Upper lobe of right lung (tissue), 1 donor: Measurements from ENCODE around the gene ARHGAP33. TPM values are rescaled to one million over a fixed set of nuclear protein-coding genes. Genes with fewer than 3 reads are reported as not detected.

ENCODE experiments used
- ATAC-seq: fragments of 200-7000 bp; cut with Tn5 transposase; one replicate; pipeline ENCODE4 v1.9.1; 2020; ENCODE audit warnings: mild to moderate bottlenecking, moderate library complexity
- DNase-seq: peaks from one replicate; pipeline ENCODE4 v3.0.0-alpha.2; 2020
- H3K27ac ChIP-seq: fragments of 200-600 bp; one replicate; pipeline ENCODE4 v1.8.0; 2022
- H3K27me3 ChIP-seq: fragments of 200-600 bp; one replicate; pipeline ENCODE4 v1.8.0; 2022; ENCODE audit warnings: mild to moderate bottlenecking
- H3K36me3 ChIP-seq: fragments of 200-600 bp; one replicate; pipeline ENCODE4 v1.8.0; 2022
- H3K4me1 ChIP-seq: fragments of 200-600 bp; one replicate; pipeline ENCODE4 v1.8.0; 2022
- H3K4me3 ChIP-seq: fragments of 200-600 bp; one replicate; pipeline ENCODE4 v1.8.0; 2022; ENCODE audit warnings: mild to moderate bottlenecking
- H3K9me3 ChIP-seq: fragments of 200-600 bp; one replicate; pipeline ENCODE4 v1.8.0; 2022
- intact Hi-C: fragments of 100-400 bp; cut with DNase I; formaldehyde crosslinking; loops from one replicate; pipeline ENCODE4 v1.11.0; 2022
- total RNA-seq: library from RNA; stranded (reverse); fragmentation: NEBNext Ultra II Directional; extraction: Animal tissue kit (Norgen Biotek cat#: 25700); gene quantifications from one replicate; pipeline ENCODE4 v1.2.1, GENCODE V29; 2021
- TF ChIP-seq, protein P1 (sequence below): fragments of 200-600 bp; IDR thresholded peaks from one replicate; pipeline ENCODE4 v1.8.0; 2022; ENCODE audit warnings: antibody characterized with exemption
- donor health status: DM: no; HTN: yes; CAD: no; lungs with severe emphysema.

Gene ARHGAP33
- total RNA-seq, 1 donor from 2014 or later = 6.8 TPM

- H3K9me3 ChIP-seq = no peaks in the 10 kb centered on the region
- no peaks in the 10 kb centered on the region for H3K27me3 ChIP-seq
- DNase-seq (no peak), ATAC-seq (no peak)
- H3K4me1 ChIP-seq = peaks cover 38% of the 10 kb centered on the region
- TF ChIP-seq, protein P1, sequence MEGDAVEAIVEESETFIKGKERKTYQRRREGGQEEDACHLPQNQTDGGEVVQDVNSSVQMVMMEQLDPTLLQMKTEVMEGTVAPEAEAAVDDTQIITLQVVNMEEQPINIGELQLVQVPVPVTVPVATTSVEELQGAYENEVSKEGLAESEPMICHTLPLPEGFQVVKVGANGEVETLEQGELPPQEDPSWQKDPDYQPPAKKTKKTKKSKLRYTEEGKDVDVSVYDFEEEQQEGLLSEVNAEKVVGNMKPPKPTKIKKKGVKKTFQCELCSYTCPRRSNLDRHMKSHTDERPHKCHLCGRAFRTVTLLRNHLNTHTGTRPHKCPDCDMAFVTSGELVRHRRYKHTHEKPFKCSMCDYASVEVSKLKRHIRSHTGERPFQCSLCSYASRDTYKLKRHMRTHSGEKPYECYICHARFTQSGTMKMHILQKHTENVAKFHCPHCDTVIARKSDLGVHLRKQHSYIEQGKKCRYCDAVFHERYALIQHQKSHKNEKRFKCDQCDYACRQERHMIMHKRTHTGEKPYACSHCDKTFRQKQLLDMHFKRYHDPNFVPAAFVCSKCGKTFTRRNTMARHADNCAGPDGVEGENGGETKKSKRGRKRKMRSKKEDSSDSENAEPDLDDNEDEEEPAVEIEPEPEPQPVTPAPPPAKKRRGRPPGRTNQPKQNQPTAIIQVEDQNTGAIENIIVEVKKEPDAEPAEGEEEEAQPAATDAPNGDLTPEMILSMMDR = no peak
- peak overlapping the region; percentile 93 for H3K4me3 ChIP-seq
- intact Hi-C loops = no loop called here
- peaks cover 6% of the 10 kb centered on the region for H3K36me3 ChIP-seq
- H3K27ac ChIP-seq = peak overlapping the region; percentile 100
These were observed 31.5 kb upstream of the ARHGAP33 start for GRCh38 chr19:35743640-35744429.

GRCh38 chr19:35744430-35745327 lies 30.7 kb upstream of the ARHGAP33 start:
- Histone ChIP-seq H3K27ac (peak overlapping the region; percentile 100), H3K27me3 (no peaks in the 10 kb centered on the region), H3K4me1 (peaks cover 42% of the 10 kb centered on the region), H3K36me3 (no peaks in the 10 kb centered on the region), H3K4me3 (peak overlapping the region; percentile 93), H3K9me3 (no peaks in the 10 kb centered on the region)
- TF ChIP-seq, protein P1 = peak; percentile 39
- ATAC-seq (peak; percentile 75), DNase-seq (peak; percentile 97)
- intact Hi-C loops = no loop called here

DNA sequence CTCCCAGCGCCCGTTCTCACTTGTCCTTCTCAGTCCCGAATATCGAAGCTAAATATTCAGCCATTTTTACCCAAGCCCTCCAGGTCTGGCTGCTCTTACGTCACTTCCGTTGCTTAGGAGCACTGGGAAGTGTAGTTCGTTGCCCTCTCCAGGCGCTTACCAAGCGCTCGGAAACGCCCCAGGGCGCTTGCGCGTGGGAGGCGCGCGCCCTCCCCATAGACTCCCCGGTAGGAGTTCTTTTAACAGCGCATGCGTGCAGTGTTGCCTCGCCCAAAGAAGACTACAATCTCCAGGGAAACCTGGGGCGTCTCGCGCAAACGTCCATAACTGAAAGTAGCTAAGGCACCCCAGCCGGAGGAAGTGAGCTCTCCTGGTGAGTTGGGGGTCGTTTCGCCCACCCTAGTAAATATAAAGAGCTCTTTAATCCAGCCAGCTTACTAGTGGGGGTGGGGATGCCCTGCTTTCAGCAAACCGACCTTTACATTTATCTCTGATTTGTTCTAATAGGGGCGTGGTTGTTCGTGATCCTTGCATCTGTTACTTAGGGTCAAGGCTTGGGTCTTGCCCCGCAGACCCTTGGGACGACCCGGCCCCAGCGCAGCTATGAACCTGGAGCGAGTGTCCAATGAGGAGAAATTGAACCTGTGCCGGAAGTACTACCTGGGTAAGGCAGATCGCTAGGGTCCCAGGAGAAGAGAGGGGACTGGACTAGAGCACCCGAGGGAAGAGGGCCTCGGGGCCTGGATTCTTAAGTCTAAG lies 29.9 kb upstream of the ARHGAP33 start, which contains the start of the genes PSENEN and U2AF1L4:
PSENEN (plus strand) TSS at position 324 of the 759 bp plus-strand sequence; CDS start at position 604, 280 bp downstream.
U2AF1L4 (minus strand) TSS at position 91 of the 759 bp plus-strand sequence; CDS start at position 64, 27 bp downstream.
- intact Hi-C loops = no loop called here
- TF ChIP-seq, protein P1 = no peak
- H3K4me1 ChIP-seq = peaks cover 38% of the 10 kb centered on the region

GRCh38 chr19:35746087-35746462 lies 29.3 kb upstream of the ARHGAP33 start:
- Histone ChIP-seq H3K27me3 (no peaks in the 10 kb centered on the region), H3K4me1 (peaks cover 37% of the 10 kb centered on the region), H3K36me3 (no peaks in the 10 kb centered on the region), H3K9me3 (no peaks in the 10 kb centered on the region), H3K4me3 (peak overlapping the region; percentile 93), H3K27ac (peak overlapping the region; percentile 100)
- intact Hi-C loops = no loop called here
- TF ChIP-seq, protein P1 = no peak
- DNase-seq = no peak
- ATAC-seq = no peak

More for the DNA sequence above, 29.9 kb upstream of the ARHGAP33 start, which contains the start of the genes PSENEN and U2AF1L4:
- peak within 1 kb of the TSS; percentile 100 for H3K27ac ChIP-seq
- H3K36me3 ChIP-seq = no peaks in the 10 kb centered on the region
- no peaks in the 10 kb centered on the region for H3K9me3 ChIP-seq
- no peaks in the 10 kb centered on the region for H3K27me3 ChIP-seq
- DNase-seq = peak; percentile 98
- peak; percentile 76 for ATAC-seq
- H3K4me3 ChIP-seq = peak within 1 kb of the TSS; percentile 93

GRCh38 chr19:35746531-35746930 lies 28.8 kb upstream of the ARHGAP33 start:
- TF ChIP-seq, protein P1 = no peak
- Histone ChIP-seq H3K27me3 (no peaks in the 10 kb centered on the region), H3K4me3 (peak overlapping the region; percentile 93), H3K4me1 (peaks cover 35% of the 10 kb centered on the region), H3K27ac (peak overlapping the region; percentile 100), H3K9me3 (no peaks in the 10 kb centered on the region), H3K36me3 (peaks cover 2% of the 10 kb centered on the region)
- no peak for DNase-seq
- intact Hi-C loops = no loop called here
- no peak for ATAC-seq
